Hepatocyte (in vitro differentiated cells): ENCODE data around the gene APEH.

Source experiments
- EZH2 ChIP-seq: fragments of 200-600 bp; sonication (generic); IDR thresholded peaks from 2 replicates; pipeline ENCODE4 v1.6.1; 2016; ENCODE audit warnings: antibody characterized with exemption, mild to moderate bottlenecking, borderline replicate concordance
- EZH2phosphoT487 ChIP-seq: fragments of 200-600 bp; sonication (generic); IDR thresholded peaks from one replicate; pipeline ENCODE4 v1.6.1; 2018; ENCODE audit warnings: antibody characterized with exemption, mild to moderate bottlenecking, low read depth, moderate library complexity; ENCODE audit not compliant: unreplicated experiment, severe bottlenecking
- TF ChIP-seq, protein P1 (sequence below): fragments of 200-600 bp; sonication (generic); IDR thresholded peaks from 2 replicates; pipeline ENCODE4 v1.5.1; 2016; ENCODE audit warnings: antibody characterized with exemption, mild to moderate bottlenecking; ENCODE audit not compliant: poor library complexity

DNA sequence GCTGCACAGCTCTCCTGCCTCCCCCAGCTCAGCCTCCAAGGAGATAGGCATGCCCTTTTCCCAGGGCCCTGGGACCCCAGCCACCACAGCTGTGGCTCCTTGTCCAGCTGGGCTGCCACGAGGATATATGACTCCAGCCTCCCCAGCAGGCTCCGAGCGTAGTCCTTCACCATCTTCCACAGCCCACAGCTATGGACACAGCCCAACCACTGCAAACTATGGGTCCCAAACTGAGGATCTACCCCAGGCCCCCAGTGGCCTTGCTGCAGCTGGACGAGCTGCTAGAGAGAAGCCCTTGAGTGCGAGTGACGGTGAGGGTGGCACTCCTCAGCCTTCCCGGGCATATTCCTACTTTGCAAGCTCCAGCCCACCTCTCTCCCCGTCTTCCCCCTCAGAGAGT lies 20.5 kb upstream of the APEH start:
- TF ChIP-seq, protein P1, sequence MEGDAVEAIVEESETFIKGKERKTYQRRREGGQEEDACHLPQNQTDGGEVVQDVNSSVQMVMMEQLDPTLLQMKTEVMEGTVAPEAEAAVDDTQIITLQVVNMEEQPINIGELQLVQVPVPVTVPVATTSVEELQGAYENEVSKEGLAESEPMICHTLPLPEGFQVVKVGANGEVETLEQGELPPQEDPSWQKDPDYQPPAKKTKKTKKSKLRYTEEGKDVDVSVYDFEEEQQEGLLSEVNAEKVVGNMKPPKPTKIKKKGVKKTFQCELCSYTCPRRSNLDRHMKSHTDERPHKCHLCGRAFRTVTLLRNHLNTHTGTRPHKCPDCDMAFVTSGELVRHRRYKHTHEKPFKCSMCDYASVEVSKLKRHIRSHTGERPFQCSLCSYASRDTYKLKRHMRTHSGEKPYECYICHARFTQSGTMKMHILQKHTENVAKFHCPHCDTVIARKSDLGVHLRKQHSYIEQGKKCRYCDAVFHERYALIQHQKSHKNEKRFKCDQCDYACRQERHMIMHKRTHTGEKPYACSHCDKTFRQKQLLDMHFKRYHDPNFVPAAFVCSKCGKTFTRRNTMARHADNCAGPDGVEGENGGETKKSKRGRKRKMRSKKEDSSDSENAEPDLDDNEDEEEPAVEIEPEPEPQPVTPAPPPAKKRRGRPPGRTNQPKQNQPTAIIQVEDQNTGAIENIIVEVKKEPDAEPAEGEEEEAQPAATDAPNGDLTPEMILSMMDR: no peak
- no peak for TF ChIP-seq EZH2phosphoT487
- TF ChIP-seq EZH2: no peak
